Fibroblast of lung (primary cell): ENCODE results near the gene CAPN14. TPM values are rescaled to one million over a fixed set of nuclear protein-coding genes. Genes with fewer than 3 reads are reported as not detected.

Source experiments
- DNase-seq, 2 donors: peaks; one replicate each; pipeline versions ENCODE4 v3.0.0 to v3.0.0-alpha.2; 2010; ENCODE audit warnings: low read depth in 2 of 2
- H2AFZ ChIP-seq: 2 replicates; pipeline ENCODE4 v1.5.1; 2012; ENCODE audit warnings: low read length, control low read depth, inconsistent platforms
- H3K27ac ChIP-seq: 2 replicates; pipeline ENCODE4 v1.5.1; 2011; ENCODE audit warnings: low read length, control low read depth; ENCODE audit not compliant: insufficient read depth
- H3K27me3 ChIP-seq: 2 replicates; pipeline ENCODE4 v1.5.1; 2011; ENCODE audit warnings: mild to moderate bottlenecking, low read length; ENCODE audit not compliant: control insufficient read depth, insufficient read depth
- H3K36me3 ChIP-seq: 2 replicates; pipeline ENCODE4 v1.5.1; 2011; ENCODE audit warnings: low read length; ENCODE audit not compliant: control insufficient read depth, insufficient read depth
- H3K4me1 ChIP-seq: 2 replicates; pipeline ENCODE4 v1.5.1; 2011; ENCODE audit warnings: low read length; ENCODE audit not compliant: control insufficient read depth, insufficient read depth; ENCODE audit errors: extremely low read depth
- H3K4me2 ChIP-seq: 2 replicates; pipeline ENCODE4 v1.5.1; 2011; ENCODE audit warnings: low read length, control low read depth; ENCODE audit not compliant: insufficient read depth; ENCODE audit errors: extremely low read depth
- H3K4me3 ChIP-seq, 4 experiments: fragments of 200-600 bp in 1 of 4; sonication (generic) in 1 of 4; replicated peaks in 1 of 4; 2 replicates each; pipeline ENCODE4 v1.5.1; 2011 to 2016; ENCODE audit warnings: low read length in 4 of 4, low read depth in 3 of 4, mild to moderate bottlenecking in 3 of 4, control low read depth in 2 of 4, inconsistent platforms in 1 of 4, mixed read lengths in 1 of 4; ENCODE audit not compliant: insufficient read depth in 1 of 4; ENCODE audit errors: control extremely low read depth in 1 of 4
- H3K79me2 ChIP-seq: 2 replicates; pipeline ENCODE4 v1.5.1; 2012; ENCODE audit warnings: mild to moderate bottlenecking, low read length, inconsistent platforms; ENCODE audit not compliant: control insufficient read depth, insufficient read depth
- H3K9ac ChIP-seq: 2 replicates; pipeline ENCODE4 v1.5.1; 2011; ENCODE audit warnings: mild to moderate bottlenecking, low read length, control low read depth; ENCODE audit not compliant: insufficient read depth
- H3K9me3 ChIP-seq: 2 replicates; pipeline ENCODE4 v1.5.1; 2012; ENCODE audit warnings: low read depth, low read length; ENCODE audit not compliant: control insufficient read depth, insufficient read depth
- H4K20me1 ChIP-seq: 2 replicates; pipeline ENCODE4 v1.5.1; 2011; ENCODE audit warnings: low read length; ENCODE audit not compliant: control insufficient read depth, insufficient read depth; ENCODE audit errors: extremely low read depth
- EZH2 ChIP-seq: IDR thresholded peaks from 2 replicates; pipeline ENCODE4 v1.5.1; 2012; ENCODE audit warnings: low read length, control low read depth, mild to moderate bottlenecking; ENCODE audit errors: missing control alignments
- polyA plus RNA-seq, 2 donors: library from polyadenylated mRNA; depleted of rRNA in 1 of 2; stranded (reverse) in 1 of 2; unstranded in 1 of 2; fragments of >200 nt; gene quantifications; 2 replicates each; pipeline ENCODE4 v1.2.1, GENCODE V29; 2011 to 2012; ENCODE audit warnings: missing spikeins in 1 of 2
- total RNA-seq: library from RNA; depleted of rRNA; stranded (reverse); fragments of >200 nt; gene quantifications from 2 replicates; pipeline ENCODE4 v1.2.1, GENCODE V29; 2014
- TF ChIP-seq, protein P1 (sequence below), 2 donors: IDR thresholded peaks in 1 of 2; conservative IDR thresholded peaks in 1 of 2; 1 replicate in 1 of 2; 2 replicates in 1 of 2; pipeline ENCODE4 v1.5.1; 2011 to 2012; ENCODE audit warnings: low read length in 2 of 2, control low read depth in 1 of 2, inconsistent platforms in 1 of 2, low read depth in 1 of 2, mild to moderate bottlenecking in 1 of 2

Gene CAPN14
- total and polyA plus RNA-seq, 2 donors (not counting 1 experiment from before 2014, with no cell fraction given) = 0.05 to 0.17 TPM

DNA sequence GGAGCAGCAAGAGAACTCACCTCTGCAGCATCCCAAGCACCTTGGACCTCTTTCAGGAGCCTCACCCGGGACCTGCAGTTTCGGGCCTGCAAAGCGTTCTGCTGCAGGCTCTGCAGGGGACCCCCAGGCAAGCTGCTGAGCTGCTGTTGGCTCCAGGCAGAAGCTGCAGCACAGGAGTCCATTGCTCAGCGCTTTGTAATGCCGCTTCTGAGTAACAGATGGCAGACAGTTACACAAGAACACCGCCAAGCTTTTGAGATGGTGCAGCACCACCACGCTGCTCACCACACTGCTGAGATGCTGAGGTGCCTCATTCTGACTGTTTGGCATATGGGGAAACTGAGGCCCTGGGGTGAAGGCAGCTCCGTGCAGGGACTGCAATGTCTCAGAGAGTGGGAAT, 77.2 kb downstream of the CAPN14 start:
- Histone ChIP-seq H3K9me3 (no peaks in the 10 kb centered on the region), H3K4me1 (peaks cover 3% of the 10 kb centered on the region), H3K4me3 (no peak overlapping the region), H3K4me2 (no peak overlapping the region), H3K36me3 (no peaks in the 10 kb centered on the region), H3K27me3 (peaks cover 33% of the 10 kb centered on the region), H3K79me2 (no peaks in the 10 kb centered on the region), H3K27ac (no peak overlapping the region), H2AFZ (no peak overlapping the region), H4K20me1 (no peaks in the 10 kb centered on the region), H3K9ac (no peak overlapping the region)
- DNase-seq = no peak
- no peak for TF ChIP-seq EZH2
- TF ChIP-seq, protein P1, sequence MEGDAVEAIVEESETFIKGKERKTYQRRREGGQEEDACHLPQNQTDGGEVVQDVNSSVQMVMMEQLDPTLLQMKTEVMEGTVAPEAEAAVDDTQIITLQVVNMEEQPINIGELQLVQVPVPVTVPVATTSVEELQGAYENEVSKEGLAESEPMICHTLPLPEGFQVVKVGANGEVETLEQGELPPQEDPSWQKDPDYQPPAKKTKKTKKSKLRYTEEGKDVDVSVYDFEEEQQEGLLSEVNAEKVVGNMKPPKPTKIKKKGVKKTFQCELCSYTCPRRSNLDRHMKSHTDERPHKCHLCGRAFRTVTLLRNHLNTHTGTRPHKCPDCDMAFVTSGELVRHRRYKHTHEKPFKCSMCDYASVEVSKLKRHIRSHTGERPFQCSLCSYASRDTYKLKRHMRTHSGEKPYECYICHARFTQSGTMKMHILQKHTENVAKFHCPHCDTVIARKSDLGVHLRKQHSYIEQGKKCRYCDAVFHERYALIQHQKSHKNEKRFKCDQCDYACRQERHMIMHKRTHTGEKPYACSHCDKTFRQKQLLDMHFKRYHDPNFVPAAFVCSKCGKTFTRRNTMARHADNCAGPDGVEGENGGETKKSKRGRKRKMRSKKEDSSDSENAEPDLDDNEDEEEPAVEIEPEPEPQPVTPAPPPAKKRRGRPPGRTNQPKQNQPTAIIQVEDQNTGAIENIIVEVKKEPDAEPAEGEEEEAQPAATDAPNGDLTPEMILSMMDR (conservative IDR thresholded peaks at IDR 0.05 in 1 of 2, IDR thresholded peaks at IDR 0.05 in 1 of 2; ENCODE audit: low read depth in 1 of 2, low read length in 2 of 2) = no peak

DNA sequence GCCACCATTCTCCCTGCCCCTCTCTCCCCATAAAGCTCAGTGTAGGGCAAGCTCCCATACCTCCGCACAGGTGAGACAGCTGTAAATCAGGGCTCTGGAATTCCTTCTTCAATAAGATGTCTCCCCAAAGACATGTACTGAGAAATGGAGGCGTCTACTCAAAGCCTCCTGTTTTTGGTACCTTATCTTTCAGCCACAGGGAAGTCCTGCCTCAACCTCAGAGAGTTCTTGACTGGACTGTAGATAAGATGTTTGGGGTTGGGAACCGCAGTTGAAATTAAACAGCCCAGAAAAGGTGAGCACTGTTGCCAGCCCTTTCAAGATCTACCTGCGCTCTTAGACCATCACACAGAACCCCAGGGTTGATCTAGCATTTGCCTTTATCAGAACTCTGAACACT, 77.6 kb downstream of the CAPN14 start:
- no peaks in the 10 kb centered on the region for H3K9me3 ChIP-seq
- peaks cover 3% of the 10 kb centered on the region for H3K4me1 ChIP-seq
- no peaks in the 10 kb centered on the region for H4K20me1 ChIP-seq
- no peaks in the 10 kb centered on the region for H3K79me2 ChIP-seq
- no peak for DNase-seq
- peaks cover 33% of the 10 kb centered on the region for H3K27me3 ChIP-seq
- no peak overlapping the region for H3K9ac ChIP-seq
- H2AFZ ChIP-seq = no peak overlapping the region
- H3K36me3 ChIP-seq = no peaks in the 10 kb centered on the region
- no peak overlapping the region for H3K27ac ChIP-seq
- no peak overlapping the region for H3K4me3 ChIP-seq
- no peak for TF ChIP-seq EZH2
- TF ChIP-seq, protein P1 (conservative IDR thresholded peaks at IDR 0.05 in 1 of 2, IDR thresholded peaks at IDR 0.05 in 1 of 2; ENCODE audit: low read depth in 1 of 2, low read length in 2 of 2) = no peak
- H3K4me2 ChIP-seq = no peak overlapping the region

DNA sequence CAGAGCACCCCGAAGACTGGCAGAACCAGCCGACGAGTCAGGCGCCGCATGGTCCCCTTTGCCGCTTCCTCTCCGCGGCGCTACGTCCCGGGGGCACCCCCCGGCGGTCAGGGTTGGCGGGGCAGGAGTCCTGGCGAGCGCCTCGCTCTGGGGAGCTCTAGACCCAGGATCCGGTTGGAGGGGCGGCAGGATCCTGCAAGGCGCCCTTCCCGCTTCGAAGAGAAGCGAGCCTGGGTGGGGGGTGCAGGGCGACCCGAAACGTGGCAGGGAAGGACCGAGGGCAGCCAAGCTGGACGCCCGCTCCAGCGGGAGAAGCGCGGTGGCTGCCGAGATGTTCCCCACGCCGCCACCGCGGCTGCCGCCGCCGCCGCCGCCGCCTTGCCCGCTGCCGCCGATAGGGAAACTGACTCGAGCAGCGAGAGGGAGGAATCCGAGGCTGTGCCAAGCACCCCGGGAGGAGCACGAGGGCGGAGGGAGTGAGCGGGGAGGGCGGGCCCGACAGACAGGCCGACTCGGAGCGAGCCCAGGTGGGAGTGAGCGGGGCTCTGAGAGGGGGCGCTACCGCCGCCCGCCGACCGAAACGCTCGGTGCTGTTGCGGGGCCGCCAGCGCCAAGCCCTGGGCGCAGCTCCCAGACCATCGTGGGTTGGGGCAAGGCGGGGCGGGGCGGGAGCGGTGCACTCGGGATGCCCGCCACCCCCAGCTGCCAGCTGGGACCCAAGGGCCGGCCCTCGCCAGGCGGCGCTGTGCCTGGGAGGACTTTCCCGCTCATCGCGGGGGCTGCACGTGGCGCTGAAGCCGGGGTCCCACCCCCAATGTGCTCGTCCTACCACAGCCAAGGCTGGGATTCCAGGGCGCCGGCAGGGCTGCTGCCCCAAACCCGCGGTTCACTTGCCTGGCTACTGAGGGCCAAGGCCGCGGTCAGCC, 79.0 kb downstream of the CAPN14 start, which contains the start of gene GALNT14:
Gene GALNT14, minus strand, starts transcription at position 404 of the 926 bp plus-strand sequence. Its CDS starts 354 bp downstream, at position 50.
- peak; percentile 19 to 27 for DNase-seq
- Histone ChIP-seq H3K79me2 (no peaks in the 10 kb centered on the region), H2AFZ (no peak within 1 kb of the TSS), H3K4me2 (peak within 1 kb of the TSS; percentile 75), H4K20me1 (no peaks in the 10 kb centered on the region), H3K27me3 (peaks cover 29% of the 10 kb centered on the region), H3K4me1 (peaks cover 3% of the 10 kb centered on the region), H3K36me3 (no peaks in the 10 kb centered on the region), H3K4me3 (peak within 1 kb of the TSS; percentile 20 to 52 (median 30)), H3K9me3 (no peaks in the 10 kb centered on the region), H3K27ac (no peak within 1 kb of the TSS), H3K9ac (no peak within 1 kb of the TSS)
- TF ChIP-seq, protein P1 (conservative IDR thresholded peaks at IDR 0.05 in 1 of 2, IDR thresholded peaks at IDR 0.05 in 1 of 2; ENCODE audit: low read depth in 1 of 2, low read length in 2 of 2) = peak; percentile 25 to 35
- TF ChIP-seq EZH2 = peak; percentile 65
